NCI-H1092 treated with DMSO at 0.1 percent for 48 hours (cell line): Measurements from ENCODE around the gene CRYL1.

Experiments
- DNase-seq: peaks from one replicate; lab custom pipeline; 2025; lab: John Stamatoyannopoulos, UW

Gene CRYL1

DNA sequence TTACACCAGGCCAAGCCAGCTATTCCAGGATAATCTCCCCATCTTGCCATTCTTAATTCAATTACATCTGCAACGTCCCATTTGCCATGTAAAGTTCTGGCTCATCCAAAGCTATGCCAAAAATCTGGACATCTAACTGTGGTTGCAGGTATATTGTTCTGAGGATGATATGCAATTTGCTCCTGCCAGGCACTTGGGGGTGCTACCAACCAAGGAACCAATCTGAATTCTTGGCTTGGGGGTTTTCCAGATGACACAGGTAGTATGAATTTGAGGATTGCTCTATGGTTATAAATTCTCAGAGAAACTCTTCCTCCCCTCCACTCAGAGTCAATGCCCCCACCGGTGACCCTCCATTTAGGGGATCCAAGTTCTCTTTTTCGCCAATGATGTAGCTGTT lies 33.0 kb downstream of the CRYL1 start:
- DNase-seq: peak; percentile 13

GRCh38 chr13:20491926-20492435 lies 33.7 kb downstream of the CRYL1 start:
- DNase-seq: no peak

- DNase-seq: peak; percentile 12
Observed at GRCh38 chr13:20489185-20489820, 36.4 kb downstream of the CRYL1 start.

GRCh38 chr13:20487927-20488326 lies 37.7 kb downstream of the CRYL1 start:
- DNase-seq: no peak

DNA sequence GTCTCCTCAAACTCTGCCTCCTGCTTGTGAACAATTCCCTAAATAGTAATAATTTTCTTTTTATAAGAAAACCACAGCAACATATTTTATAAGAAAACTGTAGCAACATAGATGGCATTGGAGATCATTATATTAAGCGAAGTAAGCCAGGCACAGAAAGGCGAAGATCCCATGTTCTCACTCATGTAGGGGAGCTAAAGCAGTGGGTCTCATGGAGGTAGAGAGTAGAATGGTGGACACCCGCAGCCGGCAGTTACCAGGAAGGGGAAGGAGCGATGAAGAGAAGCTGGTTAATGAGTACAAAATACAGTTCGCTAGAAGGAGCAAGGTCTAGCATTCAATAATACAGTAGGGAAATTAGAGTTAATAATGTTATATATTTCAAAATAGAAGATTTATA lies 42.9 kb downstream of the CRYL1 start:
- no peak for DNase-seq

- no peak for DNase-seq
Observed at GRCh38 chr13:20482275-20482761, 43.3 kb downstream of the CRYL1 start.

DNA sequence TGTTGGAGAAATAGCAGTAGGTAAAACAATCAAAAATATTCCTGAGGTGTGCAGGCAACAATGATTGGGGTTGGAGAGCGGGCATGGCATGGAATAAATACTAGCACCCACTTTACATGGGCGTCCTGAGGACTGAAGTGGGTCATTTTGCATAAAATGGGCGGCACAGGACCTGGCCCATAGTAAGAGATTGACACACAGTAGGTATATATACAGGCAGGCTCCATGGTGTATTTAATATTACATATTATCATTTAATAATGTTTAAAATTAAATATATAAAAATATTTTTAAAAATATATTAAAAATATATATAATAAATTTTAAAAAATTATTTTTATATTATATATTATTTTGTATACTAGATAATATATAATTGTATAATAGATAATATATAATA lies 48.3 kb downstream of the CRYL1 start:
- no peak for DNase-seq

DNA sequence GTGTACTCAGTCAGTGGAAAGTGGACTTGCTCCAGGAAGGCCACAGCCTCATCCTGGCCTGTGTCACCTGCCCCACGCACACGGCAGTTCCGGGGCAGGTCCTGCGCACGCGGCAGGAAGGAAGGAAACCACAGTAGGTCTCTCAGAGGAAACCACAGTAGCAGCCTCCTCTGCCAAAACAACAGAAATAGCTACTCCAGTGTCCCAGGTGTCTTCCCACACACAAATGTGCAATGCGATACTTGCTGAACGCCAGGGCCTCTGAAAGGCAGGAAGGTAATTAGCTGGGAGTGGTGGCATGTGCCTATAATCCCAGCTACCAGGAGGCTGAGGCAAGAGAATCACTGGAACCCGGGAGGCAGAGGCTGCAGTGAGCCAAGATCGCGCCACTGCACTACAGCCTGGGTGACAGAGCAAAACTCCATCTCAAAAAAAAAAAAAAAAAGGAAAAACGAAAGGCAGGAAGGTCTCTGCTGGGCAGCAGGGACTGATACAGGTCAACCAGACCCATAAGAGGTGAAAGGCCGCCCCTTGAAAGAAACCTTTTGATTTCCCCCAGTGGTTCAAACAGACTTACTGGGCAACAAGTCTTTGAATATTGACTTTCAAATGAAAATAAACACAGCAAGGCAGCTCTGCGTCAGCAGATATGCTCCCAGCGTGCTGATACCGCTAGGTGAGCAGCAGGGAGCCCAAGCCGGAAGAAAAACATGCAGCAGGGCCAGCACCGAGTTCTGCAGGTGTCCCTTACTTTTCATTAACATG lies 49.5 kb downstream of the CRYL1 start:
- DNase-seq: no peak

DNA sequence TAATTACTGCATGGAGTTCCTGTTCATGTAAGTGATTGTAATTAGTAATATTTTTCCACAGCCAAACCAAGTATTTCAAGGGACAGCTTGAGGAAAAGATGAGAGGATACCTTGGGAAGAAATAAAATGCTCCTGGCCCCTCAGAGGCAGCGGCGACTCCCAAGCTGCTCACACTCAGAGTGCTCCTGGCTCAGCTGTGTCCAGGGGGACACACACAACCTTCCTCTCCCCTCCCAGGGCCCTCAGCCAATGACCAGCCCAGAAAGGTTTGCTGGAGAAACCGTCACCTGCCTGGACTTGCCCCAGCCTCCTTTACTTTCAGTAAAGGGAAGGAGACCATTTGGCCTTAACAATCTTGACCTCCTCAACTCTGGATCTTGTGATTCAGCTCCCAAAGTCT lies 51.1 kb downstream of the CRYL1 start:
- no peak for DNase-seq

GRCh38 chr13:20473888-20474287 lies 51.8 kb downstream of the CRYL1 start:
- DNase-seq: no peak

DNA sequence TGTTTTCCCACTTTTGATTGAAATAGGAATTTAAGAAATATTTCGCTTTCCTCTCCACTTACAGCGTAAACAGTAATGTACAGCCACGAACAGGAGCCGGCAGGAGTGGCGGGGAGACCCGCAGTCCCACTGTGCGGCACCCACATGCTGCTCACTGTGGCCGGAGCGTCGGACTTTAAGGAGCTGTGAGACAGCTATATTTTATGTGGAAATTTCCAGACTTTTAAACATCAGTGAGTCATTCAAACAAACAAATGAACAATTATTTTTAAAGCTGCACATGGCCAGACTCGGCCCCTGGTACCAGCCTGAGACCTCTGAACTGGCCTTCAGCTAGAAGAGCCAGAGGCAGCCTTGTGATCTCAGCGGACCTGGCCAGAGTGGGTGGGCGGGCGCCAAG lies 52.5 kb downstream of the CRYL1 start:
- no peak for DNase-seq

DNA sequence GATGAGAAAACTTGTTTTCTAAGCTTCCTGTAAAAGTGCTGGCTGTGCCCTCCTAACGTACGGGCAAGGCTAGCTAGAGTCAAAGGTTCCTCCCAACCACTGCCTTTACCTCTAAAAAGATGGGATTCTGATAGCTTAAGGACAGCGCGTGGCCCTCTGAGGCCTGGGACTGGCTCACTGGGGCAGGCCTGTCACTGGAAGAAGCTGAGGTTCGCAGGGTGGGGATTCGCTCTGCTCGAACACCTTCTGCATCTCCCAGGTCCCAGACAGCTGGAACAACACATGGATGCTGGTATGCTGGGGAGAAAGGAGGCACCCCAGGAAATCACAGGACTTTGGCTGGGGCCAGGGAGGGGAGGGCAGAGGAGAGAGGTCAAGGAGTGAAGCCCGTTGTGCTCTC lies 53.1 kb downstream of the CRYL1 start:
- no peak for DNase-seq

DNA sequence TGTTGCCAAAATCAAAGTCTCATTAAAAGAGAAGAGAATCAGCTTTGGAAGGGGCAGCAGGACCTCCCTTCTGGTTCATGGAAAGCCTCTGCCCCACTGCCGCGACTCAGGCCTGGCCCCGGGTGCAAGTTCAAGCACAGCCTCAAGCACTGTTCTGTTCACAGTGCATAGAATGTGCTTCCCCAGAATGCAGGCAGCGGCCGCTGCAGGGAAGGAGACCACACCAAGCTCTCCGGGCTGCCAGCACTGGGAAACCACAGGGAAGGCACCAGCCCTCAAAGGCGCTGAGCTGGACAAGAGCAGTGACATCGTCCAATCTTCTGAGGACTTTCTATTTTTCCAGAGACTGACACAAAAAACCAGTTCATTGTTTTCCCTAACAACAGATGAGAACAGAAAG lies 55.5 kb downstream of the CRYL1 start:
- no peak for DNase-seq

DNA sequence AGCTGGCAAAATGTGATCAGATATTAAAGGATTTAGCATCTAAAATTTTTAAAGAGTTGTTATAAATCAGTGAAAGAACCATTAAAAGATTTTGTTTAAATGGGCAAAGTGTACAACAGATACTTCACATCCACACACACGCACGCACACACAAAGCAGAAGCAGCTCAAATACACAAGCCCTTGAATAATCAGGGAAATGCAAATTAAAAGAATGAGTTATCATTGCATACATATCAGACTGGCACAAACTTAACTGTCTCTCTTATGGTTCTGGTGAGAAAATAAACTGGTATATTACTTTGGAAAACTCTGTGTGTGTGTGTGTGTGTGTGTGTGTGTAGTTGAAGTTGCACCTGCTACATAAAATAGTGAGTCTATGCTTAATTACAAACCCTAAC lies 59.3 kb downstream of the CRYL1 start:
- no peak for DNase-seq

DNA sequence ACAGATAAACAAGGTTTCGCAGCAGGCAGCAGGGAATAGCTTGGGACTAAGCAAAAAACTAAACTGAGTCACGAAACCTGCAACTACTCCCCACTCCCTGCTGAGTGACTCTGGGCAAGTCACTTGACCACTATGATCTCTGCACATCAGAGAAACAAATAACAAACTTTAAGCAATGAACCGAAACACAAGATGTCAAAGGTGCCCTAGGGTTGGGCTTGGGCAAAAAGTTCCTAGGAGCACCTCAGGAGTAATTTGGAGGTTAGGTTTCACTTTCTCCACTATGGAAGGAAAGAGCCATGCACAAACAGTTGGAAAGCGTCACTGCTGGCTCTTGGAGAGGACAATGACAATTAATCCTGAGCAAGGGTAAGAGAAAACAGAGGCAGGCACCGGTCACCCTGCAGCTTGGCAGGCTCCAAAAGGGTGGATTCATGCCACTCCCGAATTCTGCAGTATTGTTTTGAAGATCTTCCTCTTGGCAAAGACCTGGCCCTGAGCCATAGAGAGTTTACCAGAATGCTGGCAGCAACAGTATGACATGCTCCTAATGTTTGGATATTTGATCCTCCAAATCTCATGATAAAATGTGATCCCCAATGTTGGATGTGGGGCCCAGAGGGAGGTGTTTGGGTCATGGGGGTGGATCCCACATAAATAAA lies 60.3 kb downstream of the CRYL1 start:
- no peak for DNase-seq

DNA sequence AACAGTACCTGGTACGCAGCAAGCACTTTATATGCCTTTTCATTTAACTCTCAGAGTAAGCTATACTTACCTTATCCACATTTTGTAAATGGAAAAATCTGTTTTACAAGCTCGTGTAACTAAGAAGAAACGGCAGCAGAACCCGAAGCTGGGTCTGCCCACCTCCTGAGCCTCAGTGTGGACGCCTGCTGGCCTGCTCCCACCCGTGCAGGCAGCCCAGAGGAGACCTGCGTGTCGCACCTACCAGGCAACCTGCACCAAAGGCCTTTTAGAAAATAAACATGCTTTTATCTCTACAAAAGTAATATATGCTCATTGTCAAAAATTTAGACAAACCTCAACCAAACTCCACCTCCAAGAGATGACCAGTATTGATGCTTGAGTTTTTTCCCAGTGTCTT lies 62.7 kb downstream of the CRYL1 start:
- no peak for DNase-seq

DNA sequence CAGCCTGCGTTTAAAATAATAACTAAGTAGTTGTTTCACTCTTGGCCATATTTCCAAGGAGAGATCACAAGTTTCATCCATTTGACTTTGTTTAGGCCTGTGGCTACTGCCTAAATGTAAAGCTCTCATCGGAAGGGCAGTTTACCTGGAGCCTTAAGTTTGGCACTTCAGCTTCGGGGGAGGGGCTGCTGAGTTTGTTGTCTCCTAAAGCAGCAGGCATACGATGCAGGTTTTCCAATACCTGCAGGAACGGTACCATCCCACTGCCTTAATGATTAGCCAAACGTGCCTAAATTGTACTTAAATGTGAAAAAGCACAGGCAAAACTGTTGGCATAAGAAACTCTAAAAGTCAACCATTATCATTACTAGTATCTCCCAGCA lies 63.1 kb downstream of the CRYL1 start:
- DNase-seq: no peak

- no peak for DNase-seq
Observed at GRCh38 chr13:20461860-20462532, 63.7 kb downstream of the CRYL1 start.

DNA sequence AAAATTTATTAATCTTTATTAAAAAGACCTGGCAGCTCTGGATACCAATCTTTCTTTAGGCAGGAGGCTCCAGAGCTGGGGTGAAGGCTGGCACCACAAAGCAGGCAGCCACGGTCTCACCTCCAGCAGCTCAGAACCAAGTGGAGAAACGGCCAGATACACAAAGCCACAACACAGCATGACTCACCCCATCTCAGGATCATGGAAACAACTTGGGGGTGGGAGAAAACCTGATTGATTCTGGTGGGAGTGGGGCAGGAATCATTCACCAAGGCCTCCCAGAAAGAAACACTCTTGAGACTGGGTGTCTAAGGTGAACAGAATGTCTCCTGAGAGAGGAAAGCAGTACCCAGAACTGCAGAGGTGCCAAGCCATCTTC lies 64.2 kb downstream of the CRYL1 start:
- no peak for DNase-seq

DNA sequence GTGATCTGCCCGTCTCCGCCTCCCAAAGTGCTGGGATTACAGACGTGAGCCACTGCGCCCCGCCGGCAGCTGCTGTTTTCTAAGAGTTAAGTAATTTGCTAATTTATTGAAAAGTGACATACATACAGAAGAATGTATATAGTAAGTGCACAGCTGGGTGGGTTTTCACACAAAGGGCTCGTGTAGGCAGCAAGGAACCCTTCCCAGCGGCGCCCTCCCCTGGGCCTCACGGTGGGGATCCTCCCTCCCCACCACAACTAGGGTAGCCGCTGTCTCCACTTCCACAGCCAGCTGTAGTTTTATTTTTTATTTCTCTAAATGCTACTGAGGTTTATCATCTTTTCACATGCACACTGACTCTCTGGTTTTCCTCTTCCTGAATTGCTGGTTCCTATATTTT lies 64.9 kb downstream of the CRYL1 start:
- no peak for DNase-seq

GRCh38 chr13:20457670-20458069 lies 68.0 kb downstream of the CRYL1 start:
- DNase-seq: no peak

DNA sequence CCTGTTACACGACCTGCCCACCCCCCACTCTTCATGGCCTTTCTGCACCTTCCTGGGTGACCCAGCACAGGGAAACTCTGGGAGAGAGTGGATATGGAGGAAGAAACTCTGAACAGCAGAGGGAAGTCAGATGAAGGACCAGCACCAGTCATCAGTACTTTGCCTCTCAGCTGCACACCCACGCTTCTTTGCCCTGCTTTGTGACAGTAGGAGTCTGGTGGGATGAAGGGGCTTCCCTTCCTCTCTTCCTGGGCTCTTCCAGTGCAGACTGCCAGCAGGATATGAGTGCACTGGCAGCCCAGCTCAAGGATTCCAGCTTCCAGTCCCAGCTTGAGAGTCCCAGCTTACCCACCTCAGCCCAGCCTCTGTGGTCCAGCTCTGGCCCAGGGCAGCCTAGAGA lies 68.9 kb downstream of the CRYL1 start:
- DNase-seq: no peak

DNA sequence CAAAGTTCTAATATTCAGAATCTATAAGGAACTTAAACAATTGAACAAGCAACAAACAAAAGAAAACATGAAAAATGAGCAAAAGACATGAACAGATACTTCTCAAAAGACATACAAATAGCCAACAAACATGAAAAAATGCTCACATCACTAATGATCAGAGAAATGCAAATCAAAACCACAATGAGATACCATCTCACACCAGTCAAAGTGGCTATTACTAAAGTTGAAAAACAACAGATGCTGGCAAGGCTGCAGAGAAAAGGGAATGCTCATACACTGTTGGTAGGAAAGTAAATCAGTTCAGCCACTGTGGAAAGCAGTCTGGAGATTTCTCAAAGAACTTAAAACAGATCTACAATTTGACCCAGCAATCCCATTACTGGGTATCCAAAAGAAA lies 74.3 kb downstream of the CRYL1 start:
- no peak for DNase-seq
